Mucosa of rectum (tissue), 2 donors: ENCODE data around the gene COL19A1.
"Not testable (repeated sequence)": the region's sequence is repeated elsewhere in the genome, so short reads cannot be mapped to it uniquely, and the experiment has no call there.

Experiments
- H3K27ac ChIP-seq, 2 donors: one replicate each; pipeline ENCODE4 v1.7.0; 2013; ENCODE audit warnings: inconsistent platforms in 2 of 2, low read depth in 2 of 2, low read length in 2 of 2
- H3K27me3 ChIP-seq, 2 donors: one replicate each; pipeline ENCODE4 v1.7.0; 2013; ENCODE audit warnings: low read length in 2 of 2; ENCODE audit not compliant: control insufficient read depth in 2 of 2, insufficient read depth in 2 of 2
- H3K36me3 ChIP-seq, 2 donors: one replicate each; pipeline ENCODE4 v1.7.0; 2013; ENCODE audit warnings: low read length in 2 of 2; ENCODE audit not compliant: control insufficient read depth in 2 of 2, insufficient read depth in 2 of 2
- H3K4me1 ChIP-seq, 2 donors: one replicate each; pipeline ENCODE4 v1.7.0; 2013; ENCODE audit warnings: low read length in 2 of 2, mild to moderate bottlenecking in 1 of 2; ENCODE audit not compliant: control insufficient read depth in 2 of 2, insufficient read depth in 2 of 2
- H3K4me3 ChIP-seq, 2 donors: one replicate each; pipeline ENCODE4 v1.7.0; 2013; ENCODE audit warnings: low read length in 2 of 2
- H3K9ac ChIP-seq, 2 donors: one replicate each; pipeline ENCODE4 v1.7.0; 2013; ENCODE audit warnings: low read length in 2 of 2, low read depth in 1 of 2, mild to moderate bottlenecking in 1 of 2
- H3K9me3 ChIP-seq, 2 donors: one replicate each; pipeline ENCODE4 v1.7.0; 2013; ENCODE audit warnings: low read length in 2 of 2; ENCODE audit not compliant: control insufficient read depth in 2 of 2
- donor health status: healthy.
- donor health status: Normal muscosa, but diverticular disease.

Gene COL19A1

DNA sequence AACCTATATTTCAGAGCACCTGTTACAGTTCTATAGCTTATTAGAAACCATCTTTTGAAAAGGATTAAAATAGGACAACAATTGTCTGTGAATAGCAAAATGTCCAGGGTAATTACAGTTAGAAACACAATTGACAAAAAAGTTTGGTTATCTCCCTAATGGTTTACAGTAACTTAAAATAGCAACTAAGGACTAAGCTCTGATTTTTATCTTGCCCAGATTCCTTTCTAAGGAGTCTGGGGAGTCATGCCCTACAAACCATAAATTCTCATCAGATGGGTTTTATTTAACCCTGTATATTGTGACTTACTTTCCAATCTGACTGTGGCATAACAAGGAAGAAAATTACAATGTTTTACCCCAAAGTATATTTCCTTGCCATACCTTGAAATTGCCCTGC lies 26.9 kb downstream of the COL19A1 start:
- not testable (repeated sequence) for H3K27ac ChIP-seq, H3K9me3 ChIP-seq, H3K9ac ChIP-seq, H3K4me1 ChIP-seq, H3K27me3 ChIP-seq, H3K4me3 ChIP-seq, H3K36me3 ChIP-seq

DNA sequence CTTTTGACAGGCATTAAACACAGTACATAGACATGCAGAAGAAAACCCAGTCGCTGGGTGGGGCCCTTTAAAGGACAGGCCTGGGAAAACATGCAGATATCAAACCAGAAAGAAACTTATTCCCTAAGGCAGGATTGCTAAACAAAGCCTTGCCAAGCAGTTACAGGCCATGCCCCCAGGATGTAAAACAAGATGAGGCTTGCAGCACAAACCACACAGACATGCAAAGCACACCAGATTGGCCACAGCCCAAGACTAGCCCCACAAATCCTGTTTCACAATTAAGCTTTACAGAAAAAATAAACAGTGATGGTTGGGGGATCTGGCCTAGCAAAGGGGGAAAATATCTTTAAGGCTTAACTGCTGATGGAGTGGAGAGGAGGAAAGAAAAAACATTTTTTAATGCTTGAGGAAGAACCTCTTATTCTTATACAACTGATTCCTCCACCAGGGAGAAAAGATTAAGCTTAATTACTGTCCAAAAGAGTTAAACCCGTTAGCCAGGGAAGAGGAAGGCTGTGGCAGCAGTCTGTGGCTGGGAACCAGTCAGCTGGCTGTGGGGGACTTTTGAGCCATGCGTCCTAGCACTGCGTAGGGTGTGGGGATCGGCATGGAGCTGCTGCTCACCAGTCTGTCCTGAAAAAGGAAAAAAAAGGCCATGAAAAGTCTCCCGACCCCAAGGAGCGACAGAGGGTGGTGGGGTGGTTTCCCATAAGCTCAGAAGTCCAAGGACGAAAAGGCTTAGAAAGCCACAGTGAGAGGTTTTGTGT lies 28.4 kb downstream of the COL19A1 start:
- H3K9ac ChIP-seq: no peak overlapping the region
- no peaks in the 10 kb centered on the region for H3K9me3 ChIP-seq
- H3K36me3 ChIP-seq: no peaks in the 10 kb centered on the region
- no peak overlapping the region for H3K27ac ChIP-seq
- no peak overlapping the region for H3K4me3 ChIP-seq
- H3K4me1 ChIP-seq: no peaks in the 10 kb centered on the region
- no peaks in the 10 kb centered on the region for H3K27me3 ChIP-seq

DNA sequence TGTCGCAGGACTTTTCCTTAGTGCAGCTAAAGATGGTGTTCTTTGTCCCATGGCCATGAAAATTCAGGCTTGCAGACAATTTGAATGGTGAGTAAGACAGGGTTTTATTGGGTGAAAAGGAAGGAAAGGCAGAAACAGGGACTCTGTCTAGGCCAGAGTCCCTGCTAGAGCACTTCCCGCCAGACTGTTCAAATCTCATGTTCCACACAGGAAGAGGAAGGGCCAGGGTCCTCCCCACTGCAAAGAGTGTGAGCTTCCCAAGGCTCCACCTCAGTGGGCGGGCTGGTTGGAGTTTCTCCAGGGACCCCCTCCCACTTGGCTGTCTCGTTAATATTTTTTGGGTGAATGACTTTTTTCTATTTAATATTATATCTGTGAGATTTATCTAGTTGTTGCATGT lies 29.0 kb downstream of the COL19A1 start:
- H3K27me3 ChIP-seq: no peaks in the 10 kb centered on the region
- no peaks in the 10 kb centered on the region for H3K4me1 ChIP-seq
- H3K9me3 ChIP-seq: no peaks in the 10 kb centered on the region
- no peaks in the 10 kb centered on the region for H3K36me3 ChIP-seq
- no peak overlapping the region for H3K4me3 ChIP-seq
- H3K9ac ChIP-seq: no peak overlapping the region
- no peak overlapping the region for H3K27ac ChIP-seq

DNA sequence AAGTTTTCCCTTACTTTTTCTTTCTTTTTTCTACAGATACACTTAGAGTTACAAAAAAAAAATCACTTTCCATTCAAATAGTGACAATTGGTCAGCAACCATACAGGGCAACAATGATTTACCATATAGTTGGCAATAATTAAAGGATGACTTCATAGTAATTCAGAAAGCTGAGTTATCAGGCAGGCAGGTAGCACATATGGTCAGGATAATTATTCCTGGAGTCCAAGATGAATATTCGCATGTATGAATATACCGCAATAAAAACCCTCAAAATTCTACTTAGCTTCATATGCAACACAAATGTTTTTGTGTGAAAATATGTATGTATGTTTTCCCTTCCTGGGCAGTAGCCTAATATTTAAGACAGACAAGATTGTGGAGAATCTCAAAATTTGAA lies 34.5 kb downstream of the COL19A1 start:
- Histone ChIP-seq H3K27ac (no peak overlapping the region), H3K9me3 (no peaks in the 10 kb centered on the region), H3K27me3 (no peaks in the 10 kb centered on the region), H3K4me1 (no peaks in the 10 kb centered on the region), H3K9ac (no peak overlapping the region), H3K4me3 (no peak overlapping the region), H3K36me3 (no peaks in the 10 kb centered on the region)

DNA sequence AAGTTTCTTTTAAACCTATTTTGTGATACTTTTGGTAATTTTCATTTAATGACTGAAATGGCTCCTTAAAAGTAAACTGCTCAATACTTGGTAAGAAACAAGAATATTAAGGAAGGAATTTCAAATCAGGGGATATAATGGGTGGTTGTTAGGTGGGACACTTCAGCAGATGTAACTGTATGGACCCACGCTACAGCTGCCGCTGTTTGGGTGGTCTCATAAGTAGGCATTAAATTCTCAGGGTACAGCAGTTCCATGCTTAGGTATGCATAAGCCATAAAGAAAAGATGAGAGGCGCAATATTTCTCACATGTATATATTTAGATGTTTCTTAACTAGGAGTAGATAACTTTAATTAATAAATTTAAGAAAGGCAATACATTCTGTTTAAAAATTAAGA lies 35.0 kb downstream of the COL19A1 start:
- Histone ChIP-seq H3K9me3 (no peaks in the 10 kb centered on the region), H3K27ac (no peak overlapping the region), H3K4me1 (no peaks in the 10 kb centered on the region)

DNA sequence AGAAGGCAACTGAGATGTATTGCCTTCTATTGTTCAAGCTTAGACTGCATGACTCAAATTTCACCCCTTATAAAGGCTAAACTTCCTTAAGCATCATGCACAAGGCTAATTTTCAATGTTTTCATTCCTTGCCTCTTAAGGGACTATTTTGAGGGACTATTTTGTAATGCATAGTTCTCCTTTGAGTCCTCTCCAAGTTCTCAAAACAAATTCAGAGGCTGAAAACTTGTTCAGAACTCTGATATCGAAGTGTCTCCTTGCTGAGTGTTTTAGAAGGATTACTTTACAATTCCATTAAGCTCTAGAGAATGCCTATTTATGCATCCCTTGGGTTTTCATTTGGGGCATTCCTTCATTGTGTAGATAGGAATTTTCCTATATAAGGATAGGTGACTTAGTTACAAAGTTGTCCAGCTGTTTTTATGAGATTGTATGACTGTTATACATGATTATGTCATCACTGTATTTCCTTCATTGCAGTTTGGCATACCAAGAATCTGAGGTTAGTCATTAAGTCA lies 41.7 kb downstream of the COL19A1 start:
- Histone ChIP-seq H3K27me3 (no peaks in the 10 kb centered on the region), H3K4me1 (no peaks in the 10 kb centered on the region), H3K36me3 (no peaks in the 10 kb centered on the region), H3K27ac (no peak overlapping the region), H3K9ac (no peak overlapping the region), H3K4me3 (no peak overlapping the region), H3K9me3 (no peaks in the 10 kb centered on the region)

More for the DNA sequence above, 35.0 kb downstream of the COL19A1 start:
- Histone ChIP-seq H3K27me3 (no peaks in the 10 kb centered on the region), H3K36me3 (no peaks in the 10 kb centered on the region), H3K4me3 (no peak overlapping the region), H3K9ac (no peak overlapping the region)

DNA sequence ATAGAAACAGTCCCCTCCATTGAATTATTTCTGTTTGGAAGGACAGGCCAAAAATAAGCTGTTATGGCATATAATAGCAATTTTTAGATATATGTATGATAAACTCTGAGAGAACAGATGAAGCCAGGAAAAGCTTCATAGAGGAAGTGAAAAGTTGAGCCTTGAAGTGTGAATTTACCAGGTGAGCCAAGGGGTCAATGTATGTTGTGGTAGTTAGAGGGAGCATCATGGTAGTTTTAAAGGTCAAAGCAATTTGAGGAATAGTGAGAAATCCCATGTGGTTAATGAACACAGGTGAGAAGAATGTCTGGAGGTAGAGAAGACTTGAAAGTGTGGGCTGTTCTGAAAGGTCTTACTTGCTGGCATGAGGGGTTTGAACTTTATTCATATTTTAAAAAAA lies 47.0 kb downstream of the COL19A1 start:
- H3K36me3 ChIP-seq: no peaks in the 10 kb centered on the region
- H3K27ac ChIP-seq: no peak overlapping the region
- H3K9ac ChIP-seq: no peak overlapping the region
- H3K4me1 ChIP-seq: no peaks in the 10 kb centered on the region
- no peaks in the 10 kb centered on the region for H3K27me3 ChIP-seq
- H3K9me3 ChIP-seq: no peaks in the 10 kb centered on the region
- no peak overlapping the region for H3K4me3 ChIP-seq

DNA sequence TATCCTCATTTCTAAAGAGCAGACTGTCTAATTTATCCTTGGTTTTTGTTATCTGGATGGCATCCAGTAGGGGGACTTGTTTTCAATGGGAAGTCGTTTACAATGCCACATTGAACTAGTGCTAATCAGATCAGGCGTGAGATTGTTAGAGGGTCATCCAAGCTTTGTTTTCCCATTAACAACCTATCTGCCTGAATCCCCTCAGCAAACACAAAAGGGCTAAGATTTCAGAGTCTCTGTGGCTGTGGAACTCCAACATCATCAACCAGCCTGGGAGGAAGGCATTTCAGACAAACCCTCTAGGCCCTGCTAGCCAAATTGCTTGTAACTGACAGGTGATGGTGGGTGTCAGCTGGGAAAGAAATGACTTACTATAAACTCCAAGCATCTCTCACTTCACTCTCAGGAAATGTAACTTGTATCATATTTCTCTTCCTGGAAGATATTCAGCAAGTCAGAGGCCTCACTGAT lies 47.7 kb downstream of the COL19A1 start:
- no peaks in the 10 kb centered on the region for H3K4me1 ChIP-seq
- no peaks in the 10 kb centered on the region for H3K27me3 ChIP-seq
- no peak overlapping the region for H3K4me3 ChIP-seq
- H3K9me3 ChIP-seq: no peaks in the 10 kb centered on the region
- no peak overlapping the region for H3K9ac ChIP-seq
- no peaks in the 10 kb centered on the region for H3K36me3 ChIP-seq
- H3K27ac ChIP-seq: no peak overlapping the region

DNA sequence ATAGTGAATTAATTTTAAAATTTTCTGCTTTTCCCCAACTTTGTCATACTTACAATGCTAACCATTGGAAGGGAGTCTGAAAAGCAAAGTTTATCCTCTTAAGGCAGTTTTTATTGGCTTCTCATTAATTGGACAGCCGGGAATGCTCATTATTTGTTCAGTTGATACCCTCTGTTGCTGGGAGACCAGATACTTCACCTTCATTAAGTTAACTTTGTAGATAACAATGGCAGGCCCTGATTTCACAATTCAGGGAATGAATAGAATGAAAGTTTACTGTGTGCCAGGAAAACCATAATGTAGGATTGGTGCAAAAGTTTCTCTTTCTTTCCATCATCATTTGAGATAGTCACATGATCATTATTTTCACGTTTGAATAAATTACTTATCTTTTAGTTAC lies 49.0 kb downstream of the COL19A1 start:
- Histone ChIP-seq H3K27me3 (no peaks in the 10 kb centered on the region), H3K4me1 (no peaks in the 10 kb centered on the region), H3K4me3 (no peak overlapping the region), H3K27ac (no peak overlapping the region), H3K9me3 (no peaks in the 10 kb centered on the region), H3K36me3 (no peaks in the 10 kb centered on the region), H3K9ac (no peak overlapping the region)

DNA sequence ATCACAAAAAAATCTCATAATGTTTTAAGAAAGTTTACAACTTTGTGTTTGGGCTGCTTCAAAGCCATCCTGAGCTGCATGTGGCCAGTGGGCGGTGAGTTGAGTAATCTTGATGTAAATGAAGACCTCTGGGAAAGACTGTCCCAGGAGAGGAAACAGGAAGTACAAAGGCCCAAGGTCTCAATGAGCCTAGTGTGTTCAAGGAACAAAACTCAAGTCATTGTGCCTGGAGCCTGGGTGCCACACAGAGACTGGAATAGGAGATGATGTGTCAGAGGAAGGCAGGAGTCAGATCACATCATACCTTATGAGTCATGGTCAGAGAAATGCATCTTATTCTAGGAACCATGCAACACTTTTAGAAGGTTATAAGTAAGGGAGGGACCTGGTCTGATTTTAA lies 51.5 kb downstream of the COL19A1 start:
- no peak overlapping the region for H3K9ac ChIP-seq
- no peaks in the 10 kb centered on the region for H3K4me1 ChIP-seq
- H3K27ac ChIP-seq: no peak overlapping the region
- no peak overlapping the region for H3K4me3 ChIP-seq
- no peaks in the 10 kb centered on the region for H3K9me3 ChIP-seq
- no peaks in the 10 kb centered on the region for H3K27me3 ChIP-seq
- H3K36me3 ChIP-seq: no peaks in the 10 kb centered on the region
